ENCODE data around the gene SDR9C7. TPM values are rescaled to one million over a fixed set of nuclear protein-coding genes. Genes with fewer than 3 reads are reported as not detected.
"Not testable (repeated sequence)": the region's sequence is repeated elsewhere in the genome, so short reads cannot be mapped to it uniquely, and the experiment has no call there.

Gene SDR9C7
- total RNA-seq, 2 donors from 2014 or later, result not detected

DNA sequence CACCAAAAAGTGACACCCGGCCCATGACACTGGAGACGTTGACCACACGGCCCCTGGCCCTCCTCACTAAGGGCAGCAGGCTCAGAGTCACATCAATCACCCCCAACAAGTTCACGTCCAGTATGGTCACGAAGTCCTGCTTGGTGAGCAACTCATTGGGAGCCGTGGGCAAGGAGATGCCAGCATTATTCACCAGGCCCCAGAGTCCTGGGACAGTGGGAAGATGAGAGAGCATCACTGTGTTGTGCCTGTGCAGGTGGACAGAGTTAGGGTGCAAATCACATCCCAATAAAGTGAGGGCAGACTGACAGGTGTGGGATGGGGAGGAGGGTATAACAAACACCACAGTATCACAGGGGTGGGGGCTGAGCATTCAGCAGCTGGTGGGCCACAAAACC, 20.7 kb upstream of the SDR9C7 start:
- intact Hi-C loops (cut with DNase I, micrococcal nuclease), result no loop called here
- ATAC-seq, result no peak
- no peak for DNase-seq

DNA sequence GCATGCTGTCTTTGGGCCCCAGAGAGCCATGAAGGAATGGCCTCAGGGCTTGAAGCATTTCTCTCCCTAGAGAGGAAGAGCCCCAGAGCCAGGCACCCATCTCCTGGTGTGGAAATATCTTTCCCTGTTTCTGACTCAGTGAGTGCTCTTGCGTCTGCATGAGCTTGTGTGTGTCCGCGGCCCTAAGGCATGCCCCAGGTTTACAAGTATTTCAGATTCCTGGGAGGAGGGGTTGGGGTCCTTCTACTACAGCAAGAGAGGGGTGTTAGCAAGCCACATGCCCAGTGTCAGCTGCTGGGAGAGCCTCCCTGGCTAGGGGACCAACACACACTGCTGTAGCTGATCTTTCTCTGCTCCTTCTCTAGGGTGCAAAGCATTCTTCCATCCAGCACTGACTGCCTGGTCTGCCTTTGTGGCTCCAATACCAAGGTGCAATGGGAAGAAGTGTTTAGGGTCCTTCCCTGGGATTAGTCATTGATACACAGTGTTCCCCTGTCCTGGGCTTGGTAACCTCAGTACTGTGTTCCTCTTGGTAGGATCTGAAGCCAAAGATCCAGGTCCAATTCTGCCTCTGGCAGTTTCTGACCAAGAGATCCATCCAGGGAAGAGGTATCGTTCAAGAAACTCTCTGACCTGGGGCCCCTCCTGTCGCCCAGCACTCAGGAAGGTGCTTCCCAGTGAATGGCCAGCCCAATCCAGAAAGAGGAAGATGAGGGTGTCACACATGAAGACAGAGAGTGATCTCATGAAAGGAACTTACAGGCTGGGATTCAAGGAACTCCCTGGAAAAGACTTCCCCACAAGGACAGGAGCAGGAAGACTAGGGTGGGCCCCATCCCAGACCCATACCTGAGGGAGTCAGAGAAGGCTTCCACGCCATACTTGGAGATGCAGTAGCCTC, 20.1 kb upstream of the SDR9C7 start:
- intact Hi-C loops (cut with DNase I, micrococcal nuclease), result no loop called here
- DNase-seq (no peak), ATAC-seq (no peak)

DNA sequence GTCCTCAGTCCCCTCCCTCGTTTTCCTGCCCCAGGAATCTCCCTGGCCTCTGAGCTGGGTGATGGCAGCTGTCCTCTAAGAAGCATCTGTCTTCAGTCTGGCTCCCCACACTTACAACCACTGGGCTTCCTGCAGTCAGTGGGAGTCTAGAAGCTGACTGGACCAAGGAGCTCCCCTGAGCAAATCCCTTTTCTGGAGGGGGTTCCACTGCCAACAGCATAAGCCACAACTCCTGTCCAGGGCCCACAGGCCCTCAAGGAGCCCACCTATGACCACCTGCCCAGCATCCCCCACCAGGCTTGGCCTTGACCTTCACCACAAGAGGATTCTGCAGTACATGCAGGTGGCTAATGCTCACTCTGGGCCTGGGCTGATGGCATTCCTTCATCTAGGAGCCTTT, 19.1 kb upstream of the SDR9C7 start:
- ATAC-seq (no peak), DNase-seq (no peak)
- intact Hi-C loops (cut with DNase I, micrococcal nuclease), result no loop called here

DNA sequence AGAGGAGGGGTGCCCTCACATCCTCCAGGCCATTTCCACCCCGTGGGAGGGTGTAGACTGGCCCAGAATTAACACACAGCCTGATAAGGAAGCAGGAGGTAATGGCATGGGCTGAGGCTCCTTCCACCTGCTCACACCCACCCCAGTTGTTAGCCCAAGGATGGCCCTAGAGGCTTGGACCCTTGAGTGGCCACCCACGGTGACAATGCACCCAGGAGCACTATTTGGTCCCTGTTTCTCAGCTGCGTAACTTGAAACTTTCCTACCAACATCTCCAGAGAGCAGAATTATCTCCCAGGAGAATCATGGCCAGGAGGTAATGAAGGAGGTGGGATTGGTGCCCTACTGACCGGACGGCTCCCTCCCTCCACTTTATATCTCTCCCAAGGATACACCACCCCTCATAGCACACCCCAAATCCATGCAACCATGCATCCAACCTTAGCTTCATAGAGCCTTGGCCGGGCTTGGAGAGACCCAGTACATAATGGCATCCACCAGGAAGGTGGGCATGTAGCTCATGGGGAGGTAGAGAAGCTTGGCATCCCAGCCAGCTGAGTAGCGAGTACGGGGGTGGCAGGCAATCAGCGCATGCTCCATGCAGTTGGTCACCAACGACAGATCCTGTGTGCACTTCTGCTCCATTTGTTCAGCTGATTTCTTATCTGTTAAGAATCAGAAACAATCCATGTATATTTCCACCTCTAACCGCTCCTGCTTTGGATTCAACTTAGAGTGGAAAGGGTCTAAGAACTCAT, 17.6 kb upstream of the SDR9C7 start:
- ATAC-seq (no peak), DNase-seq (no peak)
- intact Hi-C loops (cut with DNase I, micrococcal nuclease), result no loop called here

DNA sequence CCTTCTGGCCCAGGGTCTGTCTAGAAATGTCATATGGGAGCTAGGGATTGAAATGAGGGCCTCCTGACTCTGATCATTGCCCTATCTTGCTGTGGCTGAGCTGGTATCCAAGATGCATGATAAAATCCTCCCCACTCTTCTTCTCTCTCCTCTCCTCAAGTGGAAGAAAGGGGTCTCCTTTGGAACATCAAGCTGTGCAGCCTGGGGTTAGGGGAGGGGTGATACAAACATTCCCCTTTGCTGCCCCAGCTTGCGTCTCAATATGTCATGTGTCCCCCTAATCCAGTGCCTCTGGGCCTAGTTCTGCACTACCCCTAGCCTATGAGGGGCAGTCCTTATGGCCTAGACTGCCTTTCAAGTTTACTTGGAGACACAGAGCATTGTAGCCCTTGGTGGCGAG, 14.7 kb upstream of the SDR9C7 start:
- ATAC-seq, result no peak

DNA sequence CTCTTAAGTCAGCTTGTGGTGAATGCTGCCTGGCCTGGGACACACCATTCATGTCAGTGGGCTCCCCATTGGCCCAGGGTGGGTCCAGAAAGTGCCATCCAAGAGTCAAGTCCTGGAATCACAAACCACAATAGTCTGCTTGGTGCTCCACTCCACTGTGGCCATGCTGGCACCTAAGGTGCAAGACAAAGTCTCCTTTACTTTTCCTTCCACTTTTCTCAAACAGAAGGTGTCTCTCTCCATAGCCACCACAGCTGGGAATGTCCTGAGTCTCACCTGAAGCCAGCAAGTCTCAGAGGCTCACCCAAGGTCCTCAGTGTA, 14.2 kb upstream of the SDR9C7 start:
- DNase-seq (no peak), ATAC-seq (no peak)
- intact Hi-C loops (cut with DNase I, micrococcal nuclease), result no loop called here

More for the DNA sequence above, 14.7 kb upstream of the SDR9C7 start:
- no peak for DNase-seq
- intact Hi-C loops (cut with DNase I, micrococcal nuclease), result no loop called here

DNA sequence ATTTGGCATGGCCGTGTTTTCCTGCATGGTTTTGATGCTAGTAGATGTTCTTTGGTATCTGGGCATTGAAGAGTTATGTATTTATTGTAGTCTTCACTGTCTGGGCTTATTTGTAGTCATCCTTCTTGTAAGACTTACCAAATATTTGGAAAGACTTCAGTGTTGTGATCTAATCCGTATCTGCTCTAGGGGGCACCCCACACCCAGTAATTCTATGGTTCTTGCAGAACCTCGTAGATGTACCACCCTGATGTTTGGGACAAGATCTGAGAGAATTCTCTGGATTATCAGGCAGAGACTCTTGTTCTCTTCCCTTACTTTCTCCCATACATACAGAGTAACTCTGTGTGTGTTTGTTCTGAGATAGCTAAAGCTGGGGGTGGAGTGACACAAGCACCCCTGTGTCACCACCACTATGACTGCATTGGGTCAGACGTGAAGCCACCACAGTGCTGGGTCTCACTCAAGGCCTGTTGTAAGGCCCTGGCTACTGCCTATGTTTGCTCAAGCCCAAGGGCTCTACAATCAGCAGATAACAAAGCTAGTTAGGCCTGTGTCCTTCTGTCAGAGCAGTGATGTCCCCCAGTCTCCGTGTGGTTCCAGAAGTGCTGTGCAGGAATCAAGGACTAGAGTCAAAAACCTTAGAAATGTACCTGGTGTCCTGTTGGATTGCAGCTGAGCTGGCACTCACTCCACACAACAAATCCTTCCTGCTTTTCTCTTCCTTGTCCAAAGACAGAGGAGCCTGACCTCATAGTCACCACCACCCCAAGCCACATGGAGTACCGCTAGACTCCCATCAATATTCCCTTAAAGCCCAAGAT, 13.6 kb upstream of the SDR9C7 start:
- DNase-seq (no peak), ATAC-seq (no peak)
- intact Hi-C loops (cut with DNase I, micrococcal nuclease), result no loop called here

DNA sequence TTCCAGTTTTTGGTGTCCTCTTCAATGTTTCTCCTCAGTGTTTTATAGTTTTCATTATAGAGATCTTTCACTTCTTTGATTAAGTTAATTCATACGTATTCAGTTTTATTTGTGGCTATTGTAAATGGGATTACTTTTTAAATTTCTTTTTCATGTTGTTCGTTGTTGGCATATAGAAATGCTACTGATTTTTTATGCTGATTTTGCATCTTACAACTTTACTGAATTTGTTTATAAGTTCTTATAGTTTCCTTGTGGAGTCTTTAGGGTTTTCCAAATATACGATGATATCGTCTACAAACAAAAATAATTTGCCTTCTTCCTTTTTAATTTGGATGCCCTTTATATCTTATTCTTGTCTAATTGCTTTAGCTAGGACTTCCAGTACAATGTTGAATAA, 9.7 kb upstream of the SDR9C7 start:
- DNase-seq, result no peak
- ATAC-seq, result no peak
- intact Hi-C loops (cut with DNase I, micrococcal nuclease), result no loop called here

DNA sequence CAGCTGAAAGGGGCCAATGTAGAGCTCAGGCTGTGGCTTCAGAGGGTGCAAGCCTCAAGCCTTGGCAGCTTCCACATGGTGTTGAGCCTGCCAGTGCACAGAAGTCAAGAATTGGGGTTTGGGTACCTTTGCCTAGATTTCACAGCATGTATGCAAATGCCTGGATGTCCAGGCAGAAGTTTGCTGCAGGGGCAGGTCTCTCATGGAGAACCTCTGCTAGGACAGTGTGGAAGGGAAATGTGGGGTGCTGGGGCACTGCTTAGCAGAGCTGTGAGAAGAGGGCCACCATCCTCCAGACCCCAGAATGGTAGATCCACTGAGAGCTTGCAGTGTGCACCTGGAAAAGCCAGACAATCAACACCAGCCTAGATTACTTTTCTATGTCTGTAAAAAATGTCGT, 9.2 kb upstream of the SDR9C7 start:
- ATAC-seq; DNase-seq; intact Hi-C loops (cut with DNase I, micrococcal nuclease): not testable (repeated sequence)

DNA sequence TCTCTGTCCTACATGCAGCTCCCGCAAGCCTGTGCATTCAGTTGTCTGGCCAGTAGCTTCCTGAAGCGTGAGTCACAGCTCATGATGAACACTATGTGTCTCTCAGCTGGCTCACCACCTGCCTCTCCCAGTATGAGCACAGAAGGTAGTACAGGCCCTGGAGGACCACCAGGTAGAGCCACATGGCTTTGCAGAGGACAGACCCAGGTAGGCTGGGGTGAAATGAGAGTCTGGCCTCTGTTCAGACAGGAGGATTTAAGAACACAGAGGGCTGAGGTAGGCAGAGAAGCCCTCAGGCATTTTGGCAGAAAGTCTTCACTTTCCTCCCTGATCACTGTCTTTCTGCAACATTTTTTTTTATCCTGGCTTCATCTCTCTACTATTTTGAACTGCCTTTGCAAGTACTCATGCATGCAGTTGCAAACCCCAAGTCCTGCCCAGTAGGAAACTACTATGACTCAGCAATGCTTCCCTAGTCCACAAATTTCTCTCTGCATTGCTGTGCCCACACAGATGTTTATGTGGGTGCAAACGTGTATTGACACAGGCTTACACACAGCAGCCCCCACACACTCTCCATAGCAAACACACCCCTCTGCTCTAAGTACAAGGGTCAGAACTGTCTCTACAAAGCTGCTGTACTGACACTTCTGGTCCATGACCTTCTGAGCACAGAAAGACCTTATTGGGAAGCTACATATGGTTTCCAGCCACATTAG, 7.2 kb upstream of the SDR9C7 start:
- intact Hi-C loops (cut with DNase I, micrococcal nuclease), result no loop called here
- no peak for DNase-seq
- peak; percentile 37 for ATAC-seq

DNA sequence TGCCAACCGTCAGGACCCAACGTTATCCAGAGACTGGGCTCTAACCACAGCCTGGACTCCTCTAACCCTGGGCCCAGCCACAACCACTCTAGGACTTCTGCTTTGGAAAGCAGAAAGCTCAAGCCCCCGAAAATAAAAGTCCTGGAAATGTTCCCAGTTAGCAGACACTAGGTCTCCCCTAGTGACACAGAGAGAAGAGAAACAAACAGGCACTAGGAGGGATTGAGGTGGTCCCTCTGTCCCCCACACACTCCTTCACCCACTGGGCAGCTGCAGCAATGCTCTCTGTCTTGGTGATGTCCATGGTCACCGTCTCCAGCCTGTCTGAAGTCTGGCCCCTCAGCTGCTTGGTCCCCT, 6.7 kb upstream of the SDR9C7 start:
- ATAC-seq; intact Hi-C loops (cut with DNase I, micrococcal nuclease); DNase-seq: not testable (repeated sequence)

DNA sequence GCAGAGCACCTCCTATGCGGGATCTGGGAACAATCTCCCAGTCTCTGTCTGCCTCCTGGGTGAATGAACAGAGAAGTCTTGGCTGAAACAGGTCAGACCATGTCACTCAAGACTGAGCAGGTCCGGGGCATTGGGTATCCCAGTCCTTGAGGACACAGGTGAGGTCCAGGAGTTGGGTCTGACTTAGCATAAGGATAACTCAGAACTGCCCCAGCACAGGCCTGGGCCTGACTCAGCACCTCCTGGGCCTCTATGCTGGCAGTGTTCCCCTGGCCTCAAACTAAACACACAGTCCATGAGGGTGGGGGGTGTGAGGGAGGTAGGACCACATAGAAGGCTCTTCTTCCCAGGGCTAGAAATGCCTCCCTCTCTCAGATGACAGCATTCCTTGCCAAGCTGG, 1.5 kb upstream of the SDR9C7 start:
- intact Hi-C loops (cut with DNase I, micrococcal nuclease), result no loop called here
- ATAC-seq, result no peak
- DNase-seq, result no peak

DNA sequence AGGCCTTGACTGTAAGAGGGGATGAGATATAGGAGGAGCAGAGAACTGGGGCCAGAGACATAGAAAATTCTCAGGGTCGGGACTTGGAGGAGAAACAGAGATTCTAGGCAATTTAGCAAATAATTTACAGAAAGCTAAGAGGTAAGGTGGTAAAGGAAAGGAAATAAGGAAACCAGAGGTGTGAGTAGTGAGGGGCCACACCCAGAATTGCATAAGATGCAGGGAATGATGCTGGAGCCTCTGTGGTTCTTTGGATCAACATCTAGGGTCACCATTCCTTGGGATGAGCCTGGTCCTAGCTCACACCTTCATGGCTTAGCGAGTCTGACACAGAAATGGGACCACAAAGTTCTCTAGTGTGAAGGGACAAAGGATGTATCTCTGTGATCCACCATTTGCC, 949 bp upstream of the SDR9C7 start:
- ATAC-seq, result peak; percentile 73
- DNase-seq, result no peak
- intact Hi-C loops (cut with DNase I, micrococcal nuclease), result no loop called here

DNA sequence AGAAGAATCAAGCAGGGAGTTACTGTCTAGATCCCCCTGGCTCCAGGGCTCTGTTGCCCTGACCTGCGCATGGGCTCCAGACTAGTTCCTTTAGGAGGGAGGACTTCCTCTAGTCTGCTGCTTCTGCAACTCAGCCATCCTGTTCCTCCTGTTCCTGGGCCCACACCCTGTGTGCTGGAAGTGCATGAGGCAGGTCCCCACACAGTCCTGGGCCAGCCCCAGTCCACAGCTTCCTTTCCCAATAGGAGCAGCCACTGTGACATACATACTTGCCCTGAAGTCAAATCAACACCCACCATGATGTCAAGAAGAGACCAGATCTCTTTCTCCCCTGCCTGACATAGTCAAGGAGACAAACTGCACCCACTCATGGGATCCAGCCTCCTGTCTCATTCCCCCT, 1.3 kb downstream of the SDR9C7 start:
- no peak for DNase-seq
- intact Hi-C loops (cut with DNase I, micrococcal nuclease), result no loop called here

DNA sequence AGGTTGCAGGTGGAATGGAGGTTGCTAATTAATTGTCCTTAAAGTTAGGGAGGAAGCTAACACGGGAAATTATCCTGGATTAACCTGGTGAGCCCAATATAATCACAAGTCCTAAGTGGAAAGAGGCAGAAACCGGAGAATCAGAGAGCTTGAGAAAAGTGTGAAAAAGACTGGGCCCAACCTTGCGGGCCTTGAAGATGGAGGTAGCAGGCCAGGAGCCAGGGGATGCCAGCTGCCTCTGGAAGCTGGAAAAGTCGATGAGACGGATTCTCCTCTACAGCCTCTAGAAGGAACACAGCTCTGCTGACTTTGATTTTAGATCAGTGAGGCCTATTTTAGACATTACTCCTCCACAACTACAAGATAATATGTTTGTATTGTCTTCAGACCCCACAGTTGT, 2.1 kb downstream of the SDR9C7 start:
- intact Hi-C loops (cut with DNase I, micrococcal nuclease), result no loop called here
- DNase-seq (no peak), ATAC-seq (no peak)

More for the DNA sequence above, 1.3 kb downstream of the SDR9C7 start:
- ATAC-seq, result peak; percentile 51

DNA sequence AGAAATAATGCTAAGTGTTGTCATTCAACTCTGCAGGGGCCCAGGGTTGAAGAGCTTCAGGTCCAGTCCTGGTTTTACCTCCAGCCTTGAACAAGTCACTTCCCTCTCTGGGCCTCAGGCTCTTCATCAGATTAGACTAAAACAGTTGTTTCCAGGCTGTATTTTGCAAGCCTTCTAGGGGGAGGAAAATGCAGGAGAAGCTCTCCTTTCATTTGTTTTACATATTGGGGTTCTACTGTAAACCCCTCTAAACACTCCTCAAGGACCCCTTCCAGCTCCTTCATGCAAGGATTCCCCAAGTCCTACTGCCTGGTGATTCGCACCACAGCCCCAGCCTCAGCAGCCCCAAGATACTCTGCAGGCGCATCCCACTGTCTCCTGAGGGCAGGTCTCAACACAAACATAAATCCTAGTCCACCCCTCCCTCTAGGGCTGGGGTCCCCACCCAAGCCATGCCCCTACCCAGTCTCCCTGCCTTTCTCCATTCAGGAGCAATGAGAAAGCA, 2.7 kb downstream of the SDR9C7 start:
- intact Hi-C loops (cut with DNase I, micrococcal nuclease), result no loop called here
- ATAC-seq (no peak), DNase-seq (peak in 1 of 2 donors; percentile 14)

DNA sequence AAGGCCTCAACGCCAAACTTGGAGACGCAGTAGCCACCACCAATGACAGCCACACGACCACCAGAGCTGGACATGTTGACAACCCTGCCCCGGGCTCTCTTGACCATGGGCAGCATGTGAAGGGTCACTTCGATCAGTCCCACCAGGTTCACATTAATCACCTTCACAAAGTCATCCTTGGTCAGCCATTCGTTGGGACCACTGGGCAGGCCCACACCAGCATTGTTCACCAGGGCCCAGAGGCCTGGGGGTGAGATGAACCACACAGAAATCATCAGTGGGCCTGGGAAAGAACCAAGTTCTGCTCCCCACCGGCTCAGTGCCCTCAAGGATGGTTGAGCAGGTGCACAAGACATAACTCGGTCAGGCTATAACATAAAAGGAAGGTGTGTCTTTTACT, 4.0 kb downstream of the SDR9C7 start:
- ATAC-seq (no peak), DNase-seq (no peak)
- intact Hi-C loops (cut with DNase I, micrococcal nuclease), result no loop called here

DNA sequence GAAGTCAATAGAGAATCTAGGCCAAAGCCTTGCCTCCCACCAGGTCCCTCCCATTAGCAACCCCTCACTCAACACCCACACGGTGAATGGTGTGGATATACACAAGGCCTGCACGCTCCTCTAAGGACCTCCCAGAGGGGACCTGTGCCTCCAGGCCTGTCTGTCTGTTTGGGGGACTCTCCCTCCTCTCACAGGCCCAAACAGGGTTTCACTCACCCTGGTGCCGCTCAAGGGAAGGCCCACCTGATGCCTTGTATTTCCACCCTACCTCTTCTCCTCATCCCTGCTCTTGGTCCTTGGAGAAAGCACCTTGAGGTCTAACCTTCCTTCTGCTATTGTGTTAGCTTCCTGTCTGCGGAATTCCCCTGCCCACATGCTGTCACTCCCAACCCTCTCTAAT, 4.4 kb downstream of the SDR9C7 start:
- no peak for DNase-seq
- no peak for ATAC-seq
- intact Hi-C loops (cut with DNase I, micrococcal nuclease), result no loop called here

DNA sequence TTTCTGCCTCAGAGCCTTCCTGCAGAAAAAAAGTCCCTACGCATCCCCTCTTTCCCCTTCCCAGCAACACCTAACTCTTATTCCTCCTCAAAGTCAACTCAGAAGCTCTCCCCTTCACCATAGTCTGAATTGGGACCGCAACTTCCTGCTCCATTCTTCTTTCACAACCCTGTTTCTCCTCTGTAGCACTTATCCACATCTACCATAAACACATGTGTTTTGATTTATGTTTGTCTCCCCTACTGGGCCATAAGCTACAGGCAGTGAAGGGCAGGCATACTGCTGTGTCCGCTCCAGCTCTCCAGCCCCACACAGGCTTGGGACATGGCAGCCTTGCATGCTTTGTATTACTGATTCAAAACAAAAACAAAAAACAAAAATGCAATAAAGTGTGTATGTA, 5.9 kb downstream of the SDR9C7 start:
- DNase-seq (no peak), ATAC-seq (no peak)
- intact Hi-C loops (cut with DNase I, micrococcal nuclease), result no loop called here
